SJCRH30 (cell line): ENCODE measurements around the gene P2RY11. TPM values are rescaled to one million over a fixed set of nuclear protein-coding genes. Genes with fewer than 3 reads are reported as not detected.

Experiments
- DNase-seq, 2 experiments: peaks; one replicate each; pipeline ENCODE4 v3.0.0-alpha.2; 2015 to 2020
- H3K27ac ChIP-seq: fragments of 250-450 bp; sonication (Bioruptor Pico); 2 replicates; pipeline ENCODE4 v1.5.1; 2020; ENCODE audit warnings: mild to moderate bottlenecking, moderate library complexity
- H3K27me3 ChIP-seq: fragments of 250-450 bp; sonication (Bioruptor Pico); 2 replicates; pipeline ENCODE4 v1.5.1; 2020; ENCODE audit warnings: mild to moderate bottlenecking, moderate library complexity
- H3K36me3 ChIP-seq: fragments of 250-450 bp; sonication (Bioruptor Pico); 2 replicates; pipeline ENCODE4 v1.5.1; 2020; ENCODE audit warnings: mild to moderate bottlenecking, moderate library complexity
- H3K4me1 ChIP-seq: fragments of 250-450 bp; sonication (Bioruptor Pico); 2 replicates; pipeline ENCODE4 v1.5.1; 2020; ENCODE audit warnings: mild to moderate bottlenecking, moderate library complexity
- H3K4me3 ChIP-seq: fragments of 250-450 bp; sonication (Bioruptor Pico); 2 replicates; pipeline ENCODE4 v1.5.1; 2020; ENCODE audit warnings: mild to moderate bottlenecking, moderate library complexity
- H3K9me3 ChIP-seq: fragments of 250-450 bp; sonication (Bioruptor Pico); replicated peaks from 2 replicates; pipeline ENCODE4 v1.5.1; 2020; ENCODE audit warnings: mild to moderate bottlenecking, moderate library complexity
- total RNA-seq: library from RNA; depleted of rRNA; stranded (reverse); fragments of >200 nt; shearing (Covaris generic); gene quantifications from 2 replicates; pipeline ENCODE4 v1.2.3, GENCODE V29; 2014

Gene P2RY11
- total RNA-seq, 1 experiment from 2014 or later: 10.7 TPM

DNA sequence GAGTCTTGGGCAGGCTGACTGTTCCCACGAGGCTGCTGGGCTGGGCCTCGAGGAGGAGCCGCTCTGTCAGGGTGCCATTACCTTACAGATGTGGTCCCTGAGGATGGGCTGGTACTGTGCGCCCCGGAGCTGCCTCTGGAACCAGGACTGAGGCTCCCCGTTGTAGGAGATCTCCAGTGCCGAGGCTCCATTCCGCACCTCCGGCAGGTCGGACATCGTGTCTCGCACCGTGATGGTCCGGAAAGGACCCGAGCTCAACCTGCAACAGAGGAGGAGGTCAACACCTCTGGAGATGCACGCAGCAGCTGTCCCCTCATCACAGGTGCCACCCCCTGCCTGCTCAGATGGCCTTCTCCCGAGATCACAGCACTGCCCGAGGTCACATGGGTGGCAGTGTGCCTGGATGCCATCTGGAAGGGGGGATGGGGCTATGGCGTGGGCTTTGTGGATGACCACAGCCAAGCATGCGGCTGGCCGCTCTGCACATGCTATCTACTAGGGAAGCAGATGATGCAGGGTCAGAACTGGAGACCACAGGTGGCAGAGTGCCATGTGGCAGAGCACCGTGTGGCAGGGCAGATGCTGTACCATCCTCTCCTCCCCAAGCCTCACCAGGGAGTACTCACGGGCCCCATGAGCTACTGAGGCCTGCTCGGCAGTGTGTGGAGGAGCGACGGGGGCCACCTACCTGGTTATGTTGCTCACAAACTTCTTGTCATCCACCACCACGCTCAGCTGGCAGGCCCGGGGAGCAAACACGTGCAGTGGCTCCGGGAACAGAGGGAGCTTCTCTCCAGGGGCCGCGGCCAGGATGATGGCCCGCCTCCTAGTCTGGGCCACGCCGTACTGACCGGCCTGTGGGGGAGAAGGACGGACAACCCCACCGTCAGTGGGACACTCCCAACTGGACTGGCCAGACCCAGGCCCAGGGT is 26.5 kb downstream of the P2RY11 start:
- Histone ChIP-seq H3K36me3 (peaks cover 73% of the 10 kb centered on the region), H3K27ac (no peak overlapping the region)
- DNase-seq: no peak

DNA sequence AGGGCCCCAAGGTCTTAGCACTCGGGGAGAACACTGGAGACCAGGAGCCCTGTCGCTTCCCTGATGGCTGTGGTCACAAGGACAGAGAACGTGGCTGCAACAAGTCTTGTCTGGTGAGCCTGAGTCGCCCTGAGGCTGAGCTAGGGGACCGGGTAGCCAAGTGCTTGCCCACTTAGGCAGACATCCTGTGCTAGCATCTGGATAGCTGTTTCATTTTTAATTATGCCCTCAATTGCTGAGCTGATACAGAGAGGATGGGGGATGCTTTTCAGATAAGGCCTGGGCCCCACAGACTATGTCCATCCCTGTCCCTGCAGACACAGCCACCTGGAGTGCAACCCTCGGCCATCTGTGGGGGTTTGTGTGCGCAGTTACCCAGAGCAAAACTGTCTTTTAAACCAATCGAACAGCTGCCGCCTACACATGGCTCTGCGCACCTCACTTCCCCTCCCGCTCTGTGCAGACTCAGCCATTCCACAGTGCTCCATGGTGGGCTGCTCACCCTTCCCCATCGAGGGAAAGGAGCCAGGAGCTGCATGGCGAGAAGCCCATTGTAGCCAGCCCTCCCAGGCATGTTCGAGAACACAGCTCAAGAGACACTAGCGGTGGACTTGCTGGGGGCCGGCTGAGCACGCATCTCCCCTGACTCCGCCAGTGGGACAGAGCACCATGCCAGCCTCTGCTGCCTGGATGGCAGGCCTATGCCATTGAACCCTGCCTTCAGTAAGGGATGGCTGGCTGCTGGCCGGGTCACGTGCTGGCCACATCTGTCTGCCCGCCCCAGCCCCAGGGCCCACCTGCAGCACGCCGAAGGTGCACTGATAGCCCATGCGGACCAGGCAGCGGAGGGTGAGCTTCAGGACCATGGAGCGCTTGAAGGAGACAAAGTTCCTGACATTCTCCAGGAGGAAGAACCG is 27.6 kb downstream of the P2RY11 start:
- Histone ChIP-seq H3K27ac (no peak overlapping the region), H3K27me3 (no peaks in the 10 kb centered on the region), H3K36me3 (peaks cover 73% of the 10 kb centered on the region), H3K4me3 (no peak overlapping the region), H3K4me1 (no peaks in the 10 kb centered on the region), H3K9me3 (no peaks in the 10 kb centered on the region)
- no peak for DNase-seq

More for the DNA sequence above, 26.5 kb downstream of the P2RY11 start:
- Histone ChIP-seq H3K4me1 (no peaks in the 10 kb centered on the region), H3K9me3 (no peaks in the 10 kb centered on the region), H3K27me3 (no peaks in the 10 kb centered on the region), H3K4me3 (no peak overlapping the region)

DNA sequence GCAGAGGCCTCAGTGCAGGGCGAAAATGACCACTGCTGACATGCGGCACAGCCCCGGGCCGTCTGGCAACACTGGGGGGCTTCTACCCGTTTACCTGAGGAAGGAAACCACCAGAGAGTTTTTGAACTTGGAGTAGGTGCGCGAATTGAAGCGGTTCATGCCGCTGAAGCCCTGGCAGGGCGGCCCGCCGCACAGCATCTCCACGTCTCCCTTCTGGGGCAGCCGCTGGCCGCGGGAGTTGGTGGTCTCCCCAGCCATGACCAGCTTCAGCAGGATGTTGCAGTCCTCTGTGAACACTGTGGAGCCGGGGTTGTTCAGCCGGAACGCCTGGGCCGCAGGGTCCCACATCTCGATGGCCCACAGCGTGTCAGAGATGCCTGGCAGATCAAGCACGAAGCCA is 28.5 kb downstream of the P2RY11 start:
- Histone ChIP-seq H3K4me1 (no peaks in the 10 kb centered on the region), H3K36me3 (peaks cover 80% of the 10 kb centered on the region), H3K27me3 (no peaks in the 10 kb centered on the region)

DNA sequence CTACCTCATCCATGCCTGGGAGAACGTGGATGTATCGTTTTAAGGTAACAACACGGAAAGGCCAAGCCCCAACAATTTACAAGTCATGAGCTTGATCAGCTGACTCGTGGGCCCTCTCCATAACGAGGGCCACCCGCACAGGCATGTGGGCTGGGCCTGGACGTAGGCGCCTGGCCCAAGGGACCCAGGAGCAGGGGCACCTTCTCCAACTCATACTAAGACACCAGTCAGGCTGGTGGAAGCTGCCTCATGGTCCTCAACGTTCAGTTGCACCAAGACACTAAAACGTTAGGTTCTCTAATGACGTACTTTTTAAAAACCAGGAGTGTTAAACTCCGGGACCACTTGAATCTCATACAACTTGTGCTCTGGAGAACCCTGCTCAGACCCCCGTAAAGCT is 30.0 kb downstream of the P2RY11 start:
- no peaks in the 10 kb centered on the region for H3K27me3 ChIP-seq
- H3K4me3 ChIP-seq: no peak overlapping the region
- DNase-seq: no peak
- no peaks in the 10 kb centered on the region for H3K4me1 ChIP-seq
- peaks cover 85% of the 10 kb centered on the region for H3K36me3 ChIP-seq
- H3K27ac ChIP-seq: no peak overlapping the region
- no peaks in the 10 kb centered on the region for H3K9me3 ChIP-seq

More for the DNA sequence above, 28.5 kb downstream of the P2RY11 start:
- no peak overlapping the region for H3K4me3 ChIP-seq
- DNase-seq: no peak
- no peak overlapping the region for H3K27ac ChIP-seq
- H3K9me3 ChIP-seq: no peaks in the 10 kb centered on the region

DNA sequence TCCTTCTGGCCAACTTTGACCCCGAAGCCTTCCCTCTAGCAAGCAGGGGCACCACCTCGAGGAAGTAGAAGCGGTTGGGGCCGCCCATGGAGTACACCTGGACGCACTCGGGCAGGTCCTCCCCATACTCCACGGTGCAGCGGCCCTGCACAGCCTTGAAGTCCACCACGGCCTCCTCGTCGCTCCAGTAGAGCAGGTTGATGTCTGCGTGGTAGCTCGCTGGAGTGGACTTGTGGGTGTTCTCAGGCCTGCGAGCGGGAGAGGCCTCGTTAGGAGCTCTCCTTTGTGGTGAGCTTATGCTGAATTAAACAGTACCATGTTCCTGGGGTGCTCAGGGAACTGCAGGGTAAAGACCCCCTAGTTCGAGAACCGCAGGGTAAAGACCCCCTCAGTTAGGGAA is 30.5 kb downstream of the P2RY11 start:
- no peak for DNase-seq
- Histone ChIP-seq H3K27me3 (no peaks in the 10 kb centered on the region), H3K36me3 (peaks cover 87% of the 10 kb centered on the region), H3K9me3 (no peaks in the 10 kb centered on the region), H3K4me3 (no peak overlapping the region), H3K4me1 (no peaks in the 10 kb centered on the region), H3K27ac (no peak overlapping the region)

DNA sequence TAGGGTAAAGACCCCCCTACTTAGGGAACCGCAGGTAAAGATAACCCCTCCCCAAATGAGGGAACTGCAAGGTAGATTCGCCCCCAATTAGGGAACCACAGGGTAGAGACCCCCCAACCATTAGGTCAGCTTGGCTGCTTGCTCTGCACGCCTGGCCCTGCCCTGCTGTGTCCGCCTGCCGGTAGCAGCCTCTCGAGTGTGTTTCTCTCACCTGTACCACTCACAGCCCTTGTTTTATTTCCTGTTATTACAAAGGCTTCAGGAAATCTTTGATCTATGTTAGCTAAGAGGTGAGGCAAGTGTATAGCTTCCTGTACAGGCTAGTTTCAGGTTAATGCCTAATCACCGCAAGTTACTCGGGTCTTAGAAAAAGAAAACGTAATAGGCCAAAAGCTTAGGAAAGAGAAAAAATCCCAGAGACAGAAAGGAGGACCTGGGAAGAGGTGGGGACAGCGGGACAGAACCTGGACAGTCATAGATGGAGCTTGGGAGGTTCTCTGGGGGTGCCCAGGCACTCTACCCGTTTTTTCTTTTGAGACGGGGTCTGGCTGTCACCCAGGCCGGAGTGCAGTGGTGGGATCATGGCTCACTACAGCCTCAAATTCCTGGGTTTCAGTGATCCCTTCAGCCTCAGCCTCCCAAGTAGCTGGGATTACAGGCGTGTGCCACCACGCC is 31.3 kb downstream of the P2RY11 start:
- H3K27ac ChIP-seq: no peak overlapping the region
- no peak overlapping the region for H3K4me3 ChIP-seq
- no peak for DNase-seq
- H3K4me1 ChIP-seq: no peaks in the 10 kb centered on the region
- no peaks in the 10 kb centered on the region for H3K9me3 ChIP-seq
- peaks cover 87% of the 10 kb centered on the region for H3K36me3 ChIP-seq
- no peaks in the 10 kb centered on the region for H3K27me3 ChIP-seq

DNA sequence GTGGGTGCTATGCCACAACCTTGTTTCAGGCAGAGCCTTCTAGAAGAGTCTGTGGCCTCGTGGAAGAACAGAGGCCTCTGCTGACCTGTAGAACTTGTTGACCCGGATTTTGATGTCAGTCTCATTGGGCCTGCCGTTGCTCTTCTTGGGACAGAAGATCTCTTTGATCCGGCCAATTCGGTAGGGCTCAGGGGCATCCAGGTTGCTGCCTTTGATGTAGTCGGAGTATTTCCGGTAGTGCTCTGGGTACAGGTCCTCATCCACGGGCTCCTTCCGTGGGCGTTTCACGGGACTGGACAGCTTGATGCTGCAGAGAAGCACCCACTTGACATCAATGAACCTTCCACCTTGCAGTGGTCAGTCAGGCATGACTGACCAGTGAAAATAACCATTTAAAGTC is 32.2 kb downstream of the P2RY11 start:
- no peaks in the 10 kb centered on the region for H3K9me3 ChIP-seq
- H3K36me3 ChIP-seq: peaks cover 84% of the 10 kb centered on the region
- H3K27ac ChIP-seq: no peak overlapping the region
- DNase-seq: no peak
- no peaks in the 10 kb centered on the region for H3K4me1 ChIP-seq
- no peaks in the 10 kb centered on the region for H3K27me3 ChIP-seq
- no peak overlapping the region for H3K4me3 ChIP-seq

DNA sequence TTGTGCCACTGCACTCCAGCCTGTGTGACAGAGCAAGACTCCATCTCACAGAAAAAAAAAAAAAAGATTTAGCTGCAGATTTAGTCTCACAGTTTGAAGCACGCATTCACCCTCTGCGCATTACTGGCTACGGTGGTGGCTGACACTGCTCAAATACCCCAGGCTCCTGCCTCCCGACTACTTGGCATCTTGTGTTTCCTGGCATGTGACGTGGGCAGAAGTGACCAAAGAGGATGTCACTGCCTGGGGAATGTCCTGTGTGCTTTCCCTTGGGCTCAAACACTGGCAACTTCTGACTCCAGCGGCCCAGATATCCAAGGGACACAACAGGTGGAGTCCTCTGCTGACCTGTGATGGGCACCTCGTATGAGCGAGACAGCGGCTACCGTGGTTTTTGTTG is 32.9 kb downstream of the P2RY11 start:
- Histone ChIP-seq H3K4me3 (no peak overlapping the region), H3K4me1 (no peaks in the 10 kb centered on the region), H3K9me3 (no peaks in the 10 kb centered on the region), H3K27ac (no peak overlapping the region), H3K27me3 (no peaks in the 10 kb centered on the region), H3K36me3 (peaks cover 83% of the 10 kb centered on the region)
- DNase-seq: no peak

DNA sequence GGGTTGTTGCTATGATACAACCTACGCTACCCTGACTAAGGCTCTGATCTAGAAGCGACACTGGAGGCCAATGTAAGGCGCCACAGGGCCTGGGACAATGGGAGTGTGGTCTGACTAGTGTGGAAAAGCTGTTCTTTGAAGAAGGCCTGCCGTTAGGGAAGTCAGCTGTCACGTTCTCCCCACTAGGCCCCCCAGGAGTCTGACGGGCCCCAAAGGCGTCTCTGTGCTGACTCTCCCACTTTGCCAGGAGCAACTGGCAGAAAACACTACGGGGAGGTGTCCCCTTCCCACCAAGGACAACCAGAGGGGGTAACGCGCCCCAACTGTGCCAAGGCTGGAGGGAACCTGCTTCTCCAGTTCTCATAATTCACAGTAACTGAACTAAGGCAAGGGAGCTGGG is 33.5 kb downstream of the P2RY11 start:
- peaks cover 83% of the 10 kb centered on the region for H3K36me3 ChIP-seq
- DNase-seq: no peak
- no peaks in the 10 kb centered on the region for H3K27me3 ChIP-seq
- no peak overlapping the region for H3K4me3 ChIP-seq
- H3K27ac ChIP-seq: no peak overlapping the region
- no peaks in the 10 kb centered on the region for H3K9me3 ChIP-seq
- no peaks in the 10 kb centered on the region for H3K4me1 ChIP-seq

DNA sequence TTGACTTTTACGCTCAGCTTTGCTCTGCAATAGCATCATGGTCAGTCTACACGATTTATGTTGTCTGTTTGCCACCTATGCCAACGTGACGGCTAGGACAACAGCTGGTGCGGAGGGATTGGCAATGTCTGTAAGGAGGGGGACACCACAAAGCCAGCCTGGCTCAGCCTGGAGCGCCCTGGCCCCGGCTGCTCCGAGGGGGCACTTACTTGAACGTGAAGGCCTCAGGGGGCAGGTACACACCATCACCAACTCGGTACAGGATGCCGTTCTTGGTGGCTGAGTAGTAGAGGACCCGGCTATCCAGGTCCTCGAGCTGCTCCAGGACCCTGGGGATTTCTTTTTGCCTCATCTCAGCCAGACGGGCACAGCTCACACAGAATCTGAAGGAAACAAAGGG is 34.6 kb downstream of the P2RY11 start:
- peaks cover 87% of the 10 kb centered on the region for H3K36me3 ChIP-seq

DNA sequence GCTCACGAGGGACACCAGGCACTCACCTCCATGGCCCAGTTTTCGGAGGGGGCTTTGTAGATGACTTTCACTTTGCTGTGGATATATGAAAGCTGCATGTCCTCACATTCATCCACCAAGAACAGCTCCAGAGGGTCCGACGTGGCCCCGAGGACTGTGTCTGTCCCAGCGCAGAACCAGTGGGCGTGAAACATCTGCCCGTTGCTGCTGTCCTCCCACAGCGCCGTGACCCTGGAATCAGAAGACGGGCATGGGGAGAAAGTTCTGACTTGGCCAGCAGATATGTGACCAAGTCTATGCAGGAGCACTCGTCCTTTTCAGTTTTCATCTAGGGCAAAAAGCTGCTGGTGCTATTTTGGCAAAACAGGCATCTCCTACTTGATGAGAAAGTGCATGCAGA is 37.9 kb downstream of the P2RY11 start:
- Histone ChIP-seq H3K27ac (no peak overlapping the region), H3K4me1 (no peaks in the 10 kb centered on the region), H3K36me3 (peaks cover 77% of the 10 kb centered on the region), H3K4me3 (no peak overlapping the region), H3K27me3 (no peaks in the 10 kb centered on the region), H3K9me3 (no peaks in the 10 kb centered on the region)
- DNase-seq: no peak

More for the DNA sequence above, 34.6 kb downstream of the P2RY11 start:
- H3K27ac ChIP-seq: no peak overlapping the region
- H3K4me1 ChIP-seq: no peaks in the 10 kb centered on the region
- no peak for DNase-seq
- H3K9me3 ChIP-seq: no peaks in the 10 kb centered on the region
- no peak overlapping the region for H3K4me3 ChIP-seq
- no peaks in the 10 kb centered on the region for H3K27me3 ChIP-seq

DNA sequence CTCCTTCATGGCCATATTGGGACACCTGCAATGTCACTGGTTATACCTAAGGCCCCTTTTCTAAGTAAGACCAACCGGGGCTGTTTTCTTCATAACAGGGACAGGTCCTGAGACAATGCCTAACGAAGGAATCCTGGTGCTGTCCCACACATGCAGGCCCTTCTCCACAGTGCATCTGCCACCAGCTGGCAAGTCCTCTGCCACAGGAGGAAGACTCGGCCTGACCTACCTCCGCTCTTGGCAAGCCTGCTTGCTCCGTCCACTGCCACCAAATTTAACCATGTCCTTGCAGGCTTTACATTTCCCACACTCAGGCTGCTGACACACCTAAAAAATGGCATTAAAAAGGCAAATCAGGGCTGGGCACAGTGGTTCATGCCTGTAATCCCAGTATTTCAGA is 40.0 kb downstream of the P2RY11 start:
- Histone ChIP-seq H3K27ac (no peak overlapping the region), H3K27me3 (no peaks in the 10 kb centered on the region), H3K4me1 (no peaks in the 10 kb centered on the region), H3K36me3 (peaks cover 71% of the 10 kb centered on the region), H3K9me3 (no peaks in the 10 kb centered on the region), H3K4me3 (no peak overlapping the region)
- no peak for DNase-seq

DNA sequence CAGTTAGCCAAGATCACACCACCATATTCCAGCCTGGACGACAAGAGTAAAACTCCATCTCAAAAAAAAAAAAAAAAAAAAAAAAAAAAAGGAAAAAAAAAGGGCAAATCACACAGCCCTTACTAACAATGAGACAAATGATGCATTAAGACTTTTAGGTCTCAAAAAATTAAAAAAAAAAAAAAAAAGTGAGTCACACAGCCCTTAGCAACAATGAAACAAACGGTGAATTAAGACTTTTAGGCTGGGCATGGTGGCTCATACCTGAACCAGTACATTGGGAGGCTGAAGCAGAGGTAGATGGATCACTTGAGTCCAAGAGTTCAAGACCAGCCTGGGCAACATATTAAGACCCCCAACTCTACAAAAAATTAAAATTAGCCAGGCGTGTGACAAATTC is 40.6 kb downstream of the P2RY11 start:
- H3K9me3 ChIP-seq: no peaks in the 10 kb centered on the region
- H3K4me1 ChIP-seq: no peaks in the 10 kb centered on the region
- H3K27ac ChIP-seq: no peak overlapping the region
- H3K27me3 ChIP-seq: no peaks in the 10 kb centered on the region
- DNase-seq: no peak
- peaks cover 71% of the 10 kb centered on the region for H3K36me3 ChIP-seq
- H3K4me3 ChIP-seq: no peak overlapping the region

DNA sequence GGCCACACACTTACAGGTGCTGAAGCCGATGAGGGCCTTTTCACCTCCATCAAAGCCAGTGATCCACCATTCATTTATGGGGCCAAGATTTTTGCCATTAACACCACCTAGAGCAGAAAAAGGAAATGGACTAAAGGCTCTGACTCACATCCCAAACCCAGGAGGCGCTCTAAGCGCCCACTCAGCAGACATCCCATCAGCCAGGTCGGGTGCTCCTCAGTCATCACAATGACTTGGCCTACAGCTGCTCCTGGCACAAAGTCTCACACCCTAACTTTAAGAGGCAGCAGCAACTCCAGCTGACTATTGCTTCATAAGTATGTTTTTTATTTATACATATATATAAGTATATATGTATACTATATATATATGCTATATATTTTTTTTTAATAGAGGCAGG is 44.3 kb downstream of the P2RY11 start:
- no peak overlapping the region for H3K27ac ChIP-seq
- H3K4me3 ChIP-seq: no peak overlapping the region
- H3K27me3 ChIP-seq: no peaks in the 10 kb centered on the region
- H3K4me1 ChIP-seq: no peaks in the 10 kb centered on the region
- no peak for DNase-seq
- no peaks in the 10 kb centered on the region for H3K9me3 ChIP-seq
- H3K36me3 ChIP-seq: peaks cover 76% of the 10 kb centered on the region

DNA sequence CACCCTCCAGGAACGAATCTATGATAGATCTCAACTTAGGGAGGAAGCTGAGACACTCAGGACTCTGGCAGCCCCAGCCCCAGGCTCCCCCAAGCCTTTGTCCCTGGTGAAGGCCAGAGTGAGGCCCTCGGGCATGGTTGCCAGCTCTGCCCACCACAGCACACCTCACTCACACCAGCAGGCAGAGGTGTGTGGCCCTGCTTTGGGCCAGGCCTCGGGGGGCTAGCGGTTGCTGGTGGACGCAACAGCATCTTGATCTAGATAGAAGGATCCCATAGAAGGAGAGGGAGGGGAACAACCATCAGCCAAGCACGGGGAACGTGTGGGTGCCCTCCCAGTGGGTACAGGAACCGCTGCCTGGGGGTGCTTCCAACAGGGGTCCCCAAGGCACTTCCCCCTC is 46.6 kb downstream of the P2RY11 start:
- DNase-seq: no peak
- no peaks in the 10 kb centered on the region for H3K9me3 ChIP-seq
- no peak overlapping the region for H3K4me3 ChIP-seq
- peaks cover 75% of the 10 kb centered on the region for H3K36me3 ChIP-seq
- no peak overlapping the region for H3K27ac ChIP-seq
- no peaks in the 10 kb centered on the region for H3K4me1 ChIP-seq
- no peaks in the 10 kb centered on the region for H3K27me3 ChIP-seq
